MM.1S (cell line): ENCODE data around the gene AGTRAP.

Experiments
- DNase-seq: peaks from one replicate; pipeline ENCODE4 v3.0.0-alpha.2; 2015
- H2AFZ ChIP-seq: fragments of 300-600 bp; sonication (generic); 2 replicates; pipeline ENCODE4 v1.6.0; 2016; ENCODE audit warnings: antibody characterized with exemption, low read length
- H3F3A ChIP-seq: fragments of 300-600 bp; sonication (generic); 2 replicates; pipeline ENCODE4 v1.6.1; 2016; ENCODE audit warnings: mild to moderate bottlenecking, antibody characterized with exemption, low read length, moderate library complexity, mixed read lengths; ENCODE audit not compliant: insufficient read depth
- H3K27ac ChIP-seq: fragments of 300-600 bp; sonication (generic); 2 replicates; pipeline ENCODE4 v1.5.1; 2016; ENCODE audit warnings: mild to moderate bottlenecking, low read length
- H3K27me3 ChIP-seq: fragments of 300-600 bp; sonication (generic); replicated peaks from 2 replicates; pipeline ENCODE4 v1.6.0; 2016; ENCODE audit warnings: low read length; ENCODE audit not compliant: insufficient read depth
- H3K36me3 ChIP-seq: fragments of 300-600 bp; sonication (generic); replicated peaks from 2 replicates; pipeline ENCODE4 v1.6.1; 2016; ENCODE audit warnings: mild to moderate bottlenecking, low read length, mixed read lengths; ENCODE audit not compliant: insufficient read depth
- H3K4me1 ChIP-seq: fragments of 300-600 bp; sonication (generic); 2 replicates; pipeline ENCODE4 v1.6.1; 2016; ENCODE audit warnings: low read length, mixed read lengths
- H3K4me2 ChIP-seq: fragments of 300-600 bp; sonication (generic); 2 replicates; pipeline ENCODE4 v1.6.0; 2016; ENCODE audit warnings: low read depth, low read length
- H3K4me3 ChIP-seq: fragments of 300-600 bp; sonication (generic); 2 replicates; pipeline ENCODE4 v1.5.1; 2016; ENCODE audit warnings: low read length, mixed read lengths
- H3K79me2 ChIP-seq: fragments of 300-600 bp; sonication (generic); 2 replicates; pipeline ENCODE4 v1.6.1; 2016; ENCODE audit warnings: mixed run types, low read length, mixed read lengths
- H3K9ac ChIP-seq: fragments of 300-600 bp; sonication (generic); 2 replicates; pipeline ENCODE4 v1.6.1; 2016; ENCODE audit warnings: low read length, mixed read lengths
- H3K9me2 ChIP-seq: fragments of 300-600 bp; sonication (generic); replicated peaks from 2 replicates; pipeline ENCODE4 v1.6.1; 2016; ENCODE audit warnings: mild to moderate bottlenecking, low read length, mixed read lengths; ENCODE audit not compliant: insufficient read depth
- H3K9me3 ChIP-seq: fragments of 300-600 bp; sonication (generic); replicated peaks from 2 replicates; pipeline ENCODE4 v1.6.1; 2016; ENCODE audit warnings: mild to moderate bottlenecking, low read length, mixed read lengths; ENCODE audit not compliant: insufficient read depth
- H4K20me1 ChIP-seq: fragments of 300-600 bp; sonication (generic); 2 replicates; pipeline ENCODE4 v1.6.1; 2016; ENCODE audit warnings: mild to moderate bottlenecking, low read length, moderate library complexity, mixed read lengths; ENCODE audit not compliant: insufficient read depth
- EZH2 ChIP-seq: fragments of 300-600 bp; sonication (generic); optimal IDR thresholded peaks from 2 replicates; pipeline ENCODE3; 2017; ENCODE audit warnings: low read depth, mild to moderate bottlenecking, antibody characterized with exemption, low read length, mixed read lengths
- EZH2phosphoT487 ChIP-seq: fragments of 300-600 bp; sonication (generic); IDR thresholded peaks from 2 replicates; pipeline ENCODE4 v1.6.1; 2018; ENCODE audit warnings: antibody characterized with exemption, low read length
- TF ChIP-seq, protein P1 (sequence below): fragments of 300-600 bp; sonication (generic); IDR thresholded peaks from 2 replicates; pipeline ENCODE4 v1.5.1; 2016; ENCODE audit warnings: antibody characterized with exemption, low read length, mixed read lengths

The AGTRAP gene

DNA sequence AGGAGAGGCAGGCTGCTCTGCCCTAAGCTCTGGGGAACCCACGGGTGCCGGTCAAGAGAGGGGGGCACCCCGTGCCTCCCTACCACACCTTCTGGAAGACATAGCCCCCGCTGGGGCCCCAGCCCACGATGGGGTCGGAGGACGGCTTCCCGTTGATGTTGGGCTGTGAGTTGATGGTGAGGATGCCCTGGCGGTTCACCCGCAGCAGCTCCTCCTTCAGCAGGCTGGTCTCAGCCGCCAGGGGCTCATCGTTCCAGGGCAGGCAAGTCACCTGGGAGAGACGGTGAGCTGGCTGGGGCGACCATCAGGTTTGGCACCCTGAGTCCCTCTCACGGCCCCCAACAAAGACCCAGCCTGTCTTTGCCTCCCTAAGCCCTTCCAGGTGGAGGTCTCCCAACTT lies 57.9 kb downstream of the AGTRAP start:
- no peaks in the 10 kb centered on the region for H3K36me3 ChIP-seq
- no peaks in the 10 kb centered on the region for H3K9me3 ChIP-seq
- no peaks in the 10 kb centered on the region for H3K9me2 ChIP-seq
- no peak for DNase-seq
- H3K4me3 ChIP-seq, result no peak overlapping the region
- no peak for TF ChIP-seq EZH2
- TF ChIP-seq, protein P1, sequence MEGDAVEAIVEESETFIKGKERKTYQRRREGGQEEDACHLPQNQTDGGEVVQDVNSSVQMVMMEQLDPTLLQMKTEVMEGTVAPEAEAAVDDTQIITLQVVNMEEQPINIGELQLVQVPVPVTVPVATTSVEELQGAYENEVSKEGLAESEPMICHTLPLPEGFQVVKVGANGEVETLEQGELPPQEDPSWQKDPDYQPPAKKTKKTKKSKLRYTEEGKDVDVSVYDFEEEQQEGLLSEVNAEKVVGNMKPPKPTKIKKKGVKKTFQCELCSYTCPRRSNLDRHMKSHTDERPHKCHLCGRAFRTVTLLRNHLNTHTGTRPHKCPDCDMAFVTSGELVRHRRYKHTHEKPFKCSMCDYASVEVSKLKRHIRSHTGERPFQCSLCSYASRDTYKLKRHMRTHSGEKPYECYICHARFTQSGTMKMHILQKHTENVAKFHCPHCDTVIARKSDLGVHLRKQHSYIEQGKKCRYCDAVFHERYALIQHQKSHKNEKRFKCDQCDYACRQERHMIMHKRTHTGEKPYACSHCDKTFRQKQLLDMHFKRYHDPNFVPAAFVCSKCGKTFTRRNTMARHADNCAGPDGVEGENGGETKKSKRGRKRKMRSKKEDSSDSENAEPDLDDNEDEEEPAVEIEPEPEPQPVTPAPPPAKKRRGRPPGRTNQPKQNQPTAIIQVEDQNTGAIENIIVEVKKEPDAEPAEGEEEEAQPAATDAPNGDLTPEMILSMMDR, result no peak
- TF ChIP-seq EZH2phosphoT487, result no peak
- H3K4me2 ChIP-seq, result no peak overlapping the region
- no peaks in the 10 kb centered on the region for H3K27me3 ChIP-seq
- no peaks in the 10 kb centered on the region for H3F3A ChIP-seq
- no peaks in the 10 kb centered on the region for H4K20me1 ChIP-seq
- no peak overlapping the region for H2AFZ ChIP-seq
- H3K79me2 ChIP-seq, result no peaks in the 10 kb centered on the region
- no peak overlapping the region for H3K9ac ChIP-seq
- H3K4me1 ChIP-seq, result no peaks in the 10 kb centered on the region
- H3K27ac ChIP-seq, result no peak overlapping the region

DNA sequence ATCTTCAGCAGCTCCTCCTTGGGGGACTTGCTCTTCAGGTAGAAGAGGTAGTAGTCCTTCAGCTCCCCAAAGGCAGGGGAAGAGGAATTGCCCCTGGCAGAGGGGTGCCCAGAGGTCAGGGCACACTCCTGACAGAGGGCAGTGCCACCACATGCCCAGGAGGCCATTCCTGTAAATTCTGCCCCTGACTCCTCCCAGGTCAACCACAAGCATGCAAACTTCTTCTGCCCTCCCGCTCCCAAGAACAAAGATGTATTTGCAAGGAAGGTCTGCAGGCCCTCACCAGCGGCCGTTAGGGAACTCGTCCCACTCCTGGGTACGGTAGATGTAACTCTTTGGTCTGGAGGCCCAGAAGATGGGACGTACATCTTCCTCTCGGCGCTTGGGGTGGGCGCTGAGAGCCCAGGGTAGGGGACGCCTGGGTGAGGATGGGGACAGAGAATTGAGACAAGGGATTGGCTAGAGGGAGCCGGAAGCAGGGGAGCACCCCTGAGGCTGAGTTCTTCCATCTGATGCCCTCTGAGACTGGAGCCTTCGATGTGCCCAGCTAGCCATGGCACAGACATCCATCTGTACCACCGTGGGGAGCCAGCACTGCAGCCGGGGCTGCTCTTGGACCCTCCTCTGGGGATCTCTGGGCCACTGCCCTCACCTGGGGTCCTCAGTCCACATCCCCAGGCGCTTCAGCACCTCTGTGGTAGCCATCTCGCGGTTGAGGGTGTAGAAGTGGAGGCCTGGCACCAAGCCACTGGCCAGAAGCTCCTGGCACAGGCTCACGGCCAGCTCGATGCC lies 58.7 kb downstream of the AGTRAP start:
- H3K36me3 ChIP-seq, result no peaks in the 10 kb centered on the region
- TF ChIP-seq EZH2phosphoT487 (no peak), EZH2 (no peak)
- TF ChIP-seq, protein P1, result no peak
- H3K27me3 ChIP-seq, result no peaks in the 10 kb centered on the region
- H3K27ac ChIP-seq, result no peak overlapping the region
- H3K9ac ChIP-seq, result no peak overlapping the region
- no peak for DNase-seq
- no peaks in the 10 kb centered on the region for H3K9me3 ChIP-seq
- no peak overlapping the region for H3K4me2 ChIP-seq
- H3K4me1 ChIP-seq, result no peaks in the 10 kb centered on the region
- no peaks in the 10 kb centered on the region for H3F3A ChIP-seq
- no peak overlapping the region for H3K4me3 ChIP-seq
- H2AFZ ChIP-seq, result no peak overlapping the region
- H3K79me2 ChIP-seq, result no peaks in the 10 kb centered on the region
- no peaks in the 10 kb centered on the region for H3K9me2 ChIP-seq
- H4K20me1 ChIP-seq, result no peaks in the 10 kb centered on the region

DNA sequence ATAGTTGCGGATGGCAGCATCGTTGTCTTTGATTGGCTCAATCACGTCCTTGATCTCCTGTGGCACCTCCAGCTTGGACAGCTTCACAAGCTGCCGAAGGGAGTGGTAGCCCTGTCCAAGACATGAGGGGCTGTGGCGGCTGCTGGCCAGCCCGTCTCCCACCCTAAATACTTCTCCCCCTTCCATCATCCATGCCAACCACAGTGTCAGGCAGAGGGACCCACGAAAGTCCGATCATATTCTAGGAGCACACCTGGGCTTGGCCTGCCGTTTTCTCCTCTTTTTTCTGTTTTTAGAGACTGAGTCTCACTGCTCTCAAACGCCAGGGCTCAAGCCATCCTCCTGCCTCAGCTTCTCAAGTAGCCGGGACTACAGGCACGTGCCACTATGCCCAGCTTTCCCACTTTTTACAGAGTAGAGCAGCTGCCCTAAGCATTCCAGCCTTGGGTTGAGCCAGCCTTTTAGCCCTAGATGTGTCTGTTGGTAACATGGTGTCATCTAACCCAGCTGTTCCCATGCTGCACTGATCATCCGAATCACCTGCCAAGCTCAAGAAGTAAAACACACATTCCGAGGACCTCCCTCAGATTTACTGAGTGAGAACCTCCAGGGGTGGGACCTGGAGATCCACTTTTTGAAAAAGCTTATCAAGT lies 59.4 kb downstream of the AGTRAP start:
- Histone ChIP-seq H3K9me3 (no peaks in the 10 kb centered on the region), H3K27me3 (no peaks in the 10 kb centered on the region), H3K4me3 (no peak overlapping the region), H2AFZ (no peak overlapping the region), H4K20me1 (no peaks in the 10 kb centered on the region), H3K4me2 (no peak overlapping the region), H3K4me1 (no peaks in the 10 kb centered on the region), H3K9me2 (no peaks in the 10 kb centered on the region), H3K27ac (no peak overlapping the region), H3K79me2 (no peaks in the 10 kb centered on the region), H3K36me3 (no peaks in the 10 kb centered on the region), H3F3A (no peaks in the 10 kb centered on the region), H3K9ac (no peak overlapping the region)
- TF ChIP-seq EZH2phosphoT487 (no peak), EZH2 (no peak)
- TF ChIP-seq, protein P1, result no peak
- no peak for DNase-seq
